ENCODE measurements around the gene SLIT1.

DNA sequence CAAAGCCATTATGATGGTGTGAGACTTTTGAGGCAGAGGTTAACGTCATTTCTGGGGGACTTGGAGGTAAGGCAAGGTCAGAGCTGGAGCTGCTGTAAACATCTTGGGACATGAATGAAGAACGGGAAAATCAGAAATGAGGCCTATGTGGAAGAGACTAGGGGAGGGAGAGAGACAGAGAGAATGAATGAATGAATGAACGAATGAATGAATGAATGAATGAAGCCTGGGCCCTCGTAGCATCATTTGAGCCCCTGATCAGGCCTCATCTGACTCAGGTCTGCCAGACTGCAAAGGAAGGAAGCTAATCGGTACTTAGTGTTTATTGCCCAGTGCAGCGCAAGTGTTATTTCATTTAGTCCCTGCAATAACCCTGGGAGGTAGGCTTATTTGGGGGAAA lies 79.6 kb downstream of the SLIT1 start:
- TF ChIP-seq, protein P1, sequence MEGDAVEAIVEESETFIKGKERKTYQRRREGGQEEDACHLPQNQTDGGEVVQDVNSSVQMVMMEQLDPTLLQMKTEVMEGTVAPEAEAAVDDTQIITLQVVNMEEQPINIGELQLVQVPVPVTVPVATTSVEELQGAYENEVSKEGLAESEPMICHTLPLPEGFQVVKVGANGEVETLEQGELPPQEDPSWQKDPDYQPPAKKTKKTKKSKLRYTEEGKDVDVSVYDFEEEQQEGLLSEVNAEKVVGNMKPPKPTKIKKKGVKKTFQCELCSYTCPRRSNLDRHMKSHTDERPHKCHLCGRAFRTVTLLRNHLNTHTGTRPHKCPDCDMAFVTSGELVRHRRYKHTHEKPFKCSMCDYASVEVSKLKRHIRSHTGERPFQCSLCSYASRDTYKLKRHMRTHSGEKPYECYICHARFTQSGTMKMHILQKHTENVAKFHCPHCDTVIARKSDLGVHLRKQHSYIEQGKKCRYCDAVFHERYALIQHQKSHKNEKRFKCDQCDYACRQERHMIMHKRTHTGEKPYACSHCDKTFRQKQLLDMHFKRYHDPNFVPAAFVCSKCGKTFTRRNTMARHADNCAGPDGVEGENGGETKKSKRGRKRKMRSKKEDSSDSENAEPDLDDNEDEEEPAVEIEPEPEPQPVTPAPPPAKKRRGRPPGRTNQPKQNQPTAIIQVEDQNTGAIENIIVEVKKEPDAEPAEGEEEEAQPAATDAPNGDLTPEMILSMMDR (IDR thresholded peaks at IDR 0.05; ENCODE audit: insufficient read depth, low read depth, low read length) = no peak
- TF ChIP-seq EZH2 (IDR thresholded peaks at IDR 0.05; ENCODE audit: insufficient read depth, low read length) = no peak
